Panc1 (cell line): ENCODE data around the gene VCPKMT.

Experiments used
- CTCF ChIP-seq: fragments of 450-650 bp; IDR thresholded peaks from 2 replicates; pipeline ENCODE4 v1.5.1; 2017; ENCODE audit warnings: mild to moderate bottlenecking
- POLR2AphosphoS5 ChIP-seq: IDR thresholded peaks from 2 replicates; pipeline ENCODE4 v1.6.1; 2012; ENCODE audit warnings: mild to moderate bottlenecking, low read depth, low read length, moderate library complexity

GRCh38 chr14:50070840-50071548 is 45.4 kb downstream of the VCPKMT start:
- no peak for TF ChIP-seq POLR2AphosphoS5
- no peak for TF ChIP-seq CTCF
